GM23248 (cell line): Measurements from ENCODE around the gene PDYN. TPM values are rescaled to one million over a fixed set of nuclear protein-coding genes. Genes with fewer than 3 reads are reported as not detected.

Source experiments
- DNase-seq: peaks from one replicate; pipeline ENCODE4 v3.0.0-alpha.2; 2015
- H2AFZ ChIP-seq: fragments of 200-600 bp; sonication (generic); 2 replicates; pipeline ENCODE4 v1.6.1; 2016; ENCODE audit warnings: antibody characterized with exemption
- H3F3A ChIP-seq: fragments of 200-600 bp; sonication (generic); 2 replicates; pipeline ENCODE4 v1.6.1; 2016; ENCODE audit warnings: mild to moderate bottlenecking, antibody characterized with exemption, mixed run types; ENCODE audit not compliant: insufficient read depth
- H3K27ac ChIP-seq: fragments of 200-600 bp; sonication (generic); 2 replicates; pipeline ENCODE4 v1.5.1; 2016; ENCODE audit warnings: mild to moderate bottlenecking
- H3K27me3 ChIP-seq: fragments of 200-600 bp; sonication (generic); replicated peaks from 2 replicates; pipeline ENCODE4 v1.6.1; 2016; ENCODE audit warnings: mild to moderate bottlenecking; ENCODE audit not compliant: insufficient read depth
- H3K36me3 ChIP-seq: fragments of 200-600 bp; sonication (generic); 2 replicates; pipeline ENCODE4 v1.6.1; 2016; ENCODE audit warnings: low read depth, mild to moderate bottlenecking
- H3K4me1 ChIP-seq: fragments of 200-600 bp; sonication (generic); 2 replicates; pipeline ENCODE4 v1.6.1; 2016; ENCODE audit warnings: mild to moderate bottlenecking; ENCODE audit not compliant: insufficient read depth
- H3K4me2 ChIP-seq: fragments of 200-600 bp; sonication (generic); one replicate; pipeline ENCODE4 v1.6.1; 2016; ENCODE audit warnings: mild to moderate bottlenecking; ENCODE audit not compliant: unreplicated experiment
- H3K4me3 ChIP-seq: fragments of 200-600 bp; sonication (generic); 2 replicates; pipeline ENCODE4 v1.5.1; 2016; ENCODE audit warnings: mild to moderate bottlenecking
- H3K79me2 ChIP-seq: fragments of 200-600 bp; sonication (generic); 2 replicates; pipeline ENCODE4 v1.6.1; 2016; ENCODE audit warnings: mild to moderate bottlenecking; ENCODE audit not compliant: insufficient read depth
- H3K9ac ChIP-seq: fragments of 200-600 bp; sonication (generic); 2 replicates; pipeline ENCODE4 v1.6.1; 2016; ENCODE audit warnings: mild to moderate bottlenecking
- H3K9me2 ChIP-seq: fragments of 200-600 bp; sonication (generic); 2 replicates; pipeline ENCODE4 v1.6.1; 2016; ENCODE audit warnings: mixed run types, mild to moderate bottlenecking, moderate library complexity; ENCODE audit not compliant: insufficient read depth
- H3K9me3 ChIP-seq: fragments of 200-600 bp; sonication (generic); one replicate; pipeline ENCODE4 v1.6.1; 2017; ENCODE audit warnings: low read depth
- H4K20me1 ChIP-seq: fragments of 200-600 bp; sonication (generic); 2 replicates; pipeline ENCODE4 v1.6.0; 2016; ENCODE audit not compliant: insufficient read depth
- EZH2 ChIP-seq: fragments of 200-600 bp; sonication (generic); IDR thresholded peaks from 2 replicates; pipeline ENCODE4 v1.6.1; 2018; ENCODE audit warnings: antibody characterized with exemption, mild to moderate bottlenecking; ENCODE audit not compliant: insufficient read depth, poor library complexity, severe bottlenecking
- EZH2phosphoT487 ChIP-seq: fragments of 200-600 bp; sonication (generic); IDR thresholded peaks from 2 replicates; pipeline ENCODE4 v1.6.1; 2018; ENCODE audit warnings: antibody characterized with exemption, moderate library complexity, mild to moderate bottlenecking, low read depth; ENCODE audit not compliant: insufficient read depth
- WGBS, 2 experiments: methylation state at CpG; one replicate each; pipeline ENCODE4 v1.1.6; 2015 to 2017; ENCODE audit warnings: low lambda C conversion rate in 2 of 2, low coverage in 1 of 2; ENCODE audit errors: missing lambda C conversion rate in 2 of 2; 5-methylcytosine and 5-hydroxymethylcytosine counted together
- in situ Hi-C: fragments of 300-500 bp; cut with MboI; formaldehyde crosslinking; loops from 2 replicates; pipeline ENCODE4 v1.15.0; 2020
- polyA plus RNA-seq: library from polyadenylated mRNA; unstranded; fragments of >200 nt; fragmentation: Nextera tagmentation; extraction: Ambion mirVana; gene quantifications from 2 replicates; pipeline ENCODE4 v1.2.1, GENCODE V29; 2016
- total RNA-seq: library from RNA; depleted of rRNA; stranded (reverse); fragments of >200 nt; shearing (Covaris generic); gene quantifications from 2 replicates; pipeline ENCODE4 v1.2.3, GENCODE V29; 2014

PDYN gene
- total and polyA plus RNA-seq, 2 experiments from 2014 or later: not detected

DNA sequence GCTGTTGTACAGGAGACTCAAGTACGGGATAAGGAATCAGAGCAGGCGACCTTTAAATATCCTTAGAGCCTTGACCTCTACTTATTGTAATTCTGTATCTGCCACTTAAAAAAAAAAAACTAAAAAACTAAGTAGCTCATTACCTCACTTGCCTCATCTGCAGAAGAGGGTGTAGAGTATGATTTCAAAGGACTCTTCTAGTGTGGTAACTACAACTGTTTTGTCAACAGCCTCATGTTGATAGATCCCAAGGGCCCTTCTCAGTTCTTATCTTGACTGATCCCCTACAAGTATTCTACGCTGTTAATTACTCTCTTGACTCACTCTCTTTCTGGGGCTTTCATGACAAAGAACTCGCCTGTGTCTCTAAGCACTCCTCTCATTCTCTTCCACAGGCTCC is 16.7 kb upstream of the PDYN start:
- no peaks in the 10 kb centered on the region for H4K20me1 ChIP-seq
- H3K36me3 ChIP-seq: no peaks in the 10 kb centered on the region
- 34 to 48% methylated on average over 4 of the region's 4 CpGs for WGBS, 2 experiments
- H3K9ac ChIP-seq: no peak overlapping the region
- H3K27ac ChIP-seq: no peak overlapping the region
- in situ Hi-C loops: no loop called here
- peaks cover 57% of the 10 kb centered on the region for H3K27me3 ChIP-seq
- no peak for DNase-seq
- H3K4me1 ChIP-seq: peaks cover 16% of the 10 kb centered on the region
- H3F3A ChIP-seq: peaks cover 18% of the 10 kb centered on the region; the same call in 1 of the 2 replicates
- no peaks in the 10 kb centered on the region for H3K9me2 ChIP-seq
- no peaks in the 10 kb centered on the region for H3K79me2 ChIP-seq
- no peak overlapping the region for H3K4me2 ChIP-seq
- no peaks in the 10 kb centered on the region for H3K9me3 ChIP-seq
- TF ChIP-seq EZH2phosphoT487 (no peak), EZH2 (no peak)
- H2AFZ ChIP-seq: no peak overlapping the region
- no peak overlapping the region for H3K4me3 ChIP-seq

GRCh38 chr20:2006452-2007361 is 12.8 kb upstream of the PDYN start:
- Histone ChIP-seq H3K79me2 (no peaks in the 10 kb centered on the region), H3F3A (peaks cover 18% of the 10 kb centered on the region; the same call in 1 of the 2 replicates), H3K9me3 (no peaks in the 10 kb centered on the region), H3K4me1 (peaks cover 16% of the 10 kb centered on the region), H3K9me2 (no peaks in the 10 kb centered on the region), H3K27me3 (peaks cover 55% of the 10 kb centered on the region), H3K9ac (no peak overlapping the region), H2AFZ (no peak overlapping the region), H4K20me1 (no peaks in the 10 kb centered on the region), H3K4me2 (peak overlapping the region; percentile 51), H3K27ac (no peak overlapping the region), H3K36me3 (no peaks in the 10 kb centered on the region), H3K4me3 (no peak overlapping the region)
- peak; percentile 90 for DNase-seq
- WGBS, 2 experiments: 5 to 7% methylated on average over 20 of the region's 20 CpGs
- TF ChIP-seq EZH2phosphoT487 (peak; percentile 74; the same call in 1 of the 2 replicates), EZH2 (no peak)
- in situ Hi-C loops: no loop called here

DNA sequence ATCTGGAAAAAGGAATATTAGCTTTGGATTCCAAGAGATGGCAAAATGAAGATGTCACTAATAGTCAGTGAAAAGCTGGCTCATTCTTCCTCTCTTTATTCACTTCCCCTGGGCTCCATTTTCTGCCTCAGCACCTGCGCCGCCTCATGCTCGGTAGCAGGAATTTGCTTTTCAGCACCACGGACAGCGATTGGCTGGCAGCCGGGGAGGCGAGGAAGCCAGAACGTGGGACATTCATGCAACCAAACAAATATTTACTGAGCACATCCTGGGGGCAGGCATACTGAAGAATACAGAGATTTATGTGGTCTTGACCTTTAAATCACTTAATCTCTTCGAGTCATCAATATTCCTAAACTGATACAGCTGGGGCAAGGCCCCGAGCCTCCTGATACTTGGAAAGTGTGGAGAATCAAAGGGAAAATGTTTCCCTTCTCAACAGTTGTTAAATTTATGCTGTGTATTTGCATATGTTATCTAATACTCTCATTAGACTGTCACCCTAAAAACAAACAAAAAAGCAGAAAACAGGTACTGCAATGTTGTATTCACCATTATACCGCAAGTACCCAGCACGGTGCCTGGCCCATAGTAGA is 12.1 kb upstream of the PDYN start:
- TF ChIP-seq EZH2phosphoT487 (no peak), EZH2 (no peak)
- H2AFZ ChIP-seq: no peak overlapping the region
- WGBS, 2 experiments: 19 to 22% methylated on average over 12 of the region's 12 CpGs
- H3K9me2 ChIP-seq: no peaks in the 10 kb centered on the region
- peak; percentile 74 for DNase-seq
- H4K20me1 ChIP-seq: no peaks in the 10 kb centered on the region
- H3K27me3 ChIP-seq: peaks cover 54% of the 10 kb centered on the region
- H3F3A ChIP-seq: peaks cover 18% of the 10 kb centered on the region; the same call in 1 of the 2 replicates
- H3K9ac ChIP-seq: no peak overlapping the region
- H3K79me2 ChIP-seq: no peaks in the 10 kb centered on the region
- H3K4me1 ChIP-seq: peaks cover 16% of the 10 kb centered on the region
- H3K9me3 ChIP-seq: no peaks in the 10 kb centered on the region
- in situ Hi-C loops: no loop called here
- no peak overlapping the region for H3K4me3 ChIP-seq
- H3K27ac ChIP-seq: no peak overlapping the region
- H3K4me2 ChIP-seq: no peak overlapping the region
- no peaks in the 10 kb centered on the region for H3K36me3 ChIP-seq

- DNase-seq: peak; percentile 43
- no peak overlapping the region for H3K27ac ChIP-seq
- H3F3A ChIP-seq: peaks cover 18% of the 10 kb centered on the region; the same call in 1 of the 2 replicates
- H3K4me1 ChIP-seq: peaks cover 16% of the 10 kb centered on the region
- peaks cover 56% of the 10 kb centered on the region for H3K27me3 ChIP-seq
- H3K79me2 ChIP-seq: no peaks in the 10 kb centered on the region
- no peaks in the 10 kb centered on the region for H4K20me1 ChIP-seq
- no peaks in the 10 kb centered on the region for H3K9me2 ChIP-seq
- no peak overlapping the region for H3K4me3 ChIP-seq
- in situ Hi-C loops: no loop called here
- H3K4me2 ChIP-seq: no peak overlapping the region
- no peaks in the 10 kb centered on the region for H3K36me3 ChIP-seq
- no peaks in the 10 kb centered on the region for H3K9me3 ChIP-seq
- no peak for TF ChIP-seq EZH2phosphoT487
- TF ChIP-seq EZH2: no peak
- no peak overlapping the region for H3K9ac ChIP-seq
- 74 to 80% methylated on average over 1 of the region's 1 CpG for WGBS, 2 experiments
- H2AFZ ChIP-seq: no peak overlapping the region
Measured at GRCh38 chr20:2005359-2005758, 11.5 kb upstream of the PDYN start.
